Cardiac muscle cell (in vitro differentiated cells and primary cell): Measurements from ENCODE around the gene TMEM145. TPM values are rescaled to one million over a fixed set of nuclear protein-coding genes. Genes with fewer than 3 reads are reported as not detected.
A peak's percentile ranks its signal among the peaks of the same experiment; 100 is the strongest.

Source experiments
- DNase-seq, 2 donors: peaks; one replicate each; pipeline versions ENCODE4 v3.0.0 to v3.0.0-alpha.2; 2010 to 2017; ENCODE audit warnings: low read depth in 1 of 2, low spot score in 1 of 2
- H3K27ac ChIP-seq: fragments of 200-600 bp; sonication (generic); 2 replicates; pipeline ENCODE4 v1.5.1; 2016
- H3K27me3 ChIP-seq: fragments of 200-600 bp; sonication (generic); 2 replicates; pipeline ENCODE4 v1.6.0; 2016; ENCODE audit warnings: control low read depth
- H3K36me3 ChIP-seq: fragments of 200-600 bp; sonication (generic); 2 replicates; pipeline ENCODE4 v1.5.1; 2016; ENCODE audit warnings: control low read depth
- H3K4me1 ChIP-seq: fragments of 200-600 bp; sonication (generic); 2 replicates; pipeline ENCODE4 v1.8.1; 2017; ENCODE audit warnings: low read depth, mild to moderate bottlenecking, mixed run types
- H3K4me3 ChIP-seq: fragments of 200-600 bp; sonication (generic); 2 replicates; pipeline ENCODE4 v1.5.1; 2016; ENCODE audit warnings: mild to moderate bottlenecking
- H3K9me3 ChIP-seq: fragments of 200-600 bp; sonication (generic); 2 replicates; pipeline ENCODE4 v1.5.1; 2017; ENCODE audit warnings: low read depth, mild to moderate bottlenecking, control low read depth
- polyA plus RNA-seq: library from polyadenylated mRNA; unstranded; fragments of >200 nt; fragmentation: Nextera tagmentation; extraction: Ambion mirVana; gene quantifications from 2 replicates; pipeline ENCODE4 v1.2.1, GENCODE V29; 2016
- total RNA-seq: library from RNA; depleted of rRNA; stranded (reverse); fragments of >200 nt; gene quantifications from 2 replicates; pipeline ENCODE4 v1.2.3, GENCODE V29; 2016
- TF ChIP-seq, protein P1 (sequence below): IDR thresholded peaks from 2 replicates; pipeline ENCODE4 v1.5.1; 2012; ENCODE audit warnings: low read depth, mild to moderate bottlenecking, low read length

The TMEM145 gene
- total and polyA plus RNA-seq, 2 experiments from 2014 or later: 3.7 to 3.8 TPM

DNA sequence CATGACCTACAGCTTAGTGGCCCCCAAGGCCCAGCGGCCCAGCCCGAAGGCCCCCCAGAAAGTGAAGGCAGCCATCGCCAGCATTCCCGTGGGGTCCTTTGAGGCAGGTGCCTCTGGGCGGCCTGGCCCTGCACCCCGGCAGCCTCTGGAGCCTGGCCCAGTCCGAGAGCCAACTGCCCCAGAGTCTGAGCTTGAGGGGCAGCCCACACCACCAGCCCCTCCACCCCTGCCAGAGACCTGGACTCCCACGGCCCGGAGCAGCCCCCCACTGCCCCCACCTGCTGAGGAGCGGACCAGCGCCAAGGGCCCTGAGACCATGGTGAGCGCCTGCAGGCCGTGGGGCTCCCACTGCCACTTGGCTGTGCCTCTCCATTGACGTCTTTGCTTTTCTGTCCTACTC is 20.1 kb upstream of the TMEM145 start:
- TF ChIP-seq, protein P1, sequence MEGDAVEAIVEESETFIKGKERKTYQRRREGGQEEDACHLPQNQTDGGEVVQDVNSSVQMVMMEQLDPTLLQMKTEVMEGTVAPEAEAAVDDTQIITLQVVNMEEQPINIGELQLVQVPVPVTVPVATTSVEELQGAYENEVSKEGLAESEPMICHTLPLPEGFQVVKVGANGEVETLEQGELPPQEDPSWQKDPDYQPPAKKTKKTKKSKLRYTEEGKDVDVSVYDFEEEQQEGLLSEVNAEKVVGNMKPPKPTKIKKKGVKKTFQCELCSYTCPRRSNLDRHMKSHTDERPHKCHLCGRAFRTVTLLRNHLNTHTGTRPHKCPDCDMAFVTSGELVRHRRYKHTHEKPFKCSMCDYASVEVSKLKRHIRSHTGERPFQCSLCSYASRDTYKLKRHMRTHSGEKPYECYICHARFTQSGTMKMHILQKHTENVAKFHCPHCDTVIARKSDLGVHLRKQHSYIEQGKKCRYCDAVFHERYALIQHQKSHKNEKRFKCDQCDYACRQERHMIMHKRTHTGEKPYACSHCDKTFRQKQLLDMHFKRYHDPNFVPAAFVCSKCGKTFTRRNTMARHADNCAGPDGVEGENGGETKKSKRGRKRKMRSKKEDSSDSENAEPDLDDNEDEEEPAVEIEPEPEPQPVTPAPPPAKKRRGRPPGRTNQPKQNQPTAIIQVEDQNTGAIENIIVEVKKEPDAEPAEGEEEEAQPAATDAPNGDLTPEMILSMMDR: no peak
- no peak for DNase-seq
- Histone ChIP-seq H3K27ac (peak overlapping the region; percentile 17), H3K9me3 (no peaks in the 10 kb centered on the region), H3K36me3 (peaks cover 35% of the 10 kb centered on the region), H3K27me3 (no peaks in the 10 kb centered on the region), H3K4me1 (no peaks in the 10 kb centered on the region), H3K4me3 (no peak overlapping the region)

DNA sequence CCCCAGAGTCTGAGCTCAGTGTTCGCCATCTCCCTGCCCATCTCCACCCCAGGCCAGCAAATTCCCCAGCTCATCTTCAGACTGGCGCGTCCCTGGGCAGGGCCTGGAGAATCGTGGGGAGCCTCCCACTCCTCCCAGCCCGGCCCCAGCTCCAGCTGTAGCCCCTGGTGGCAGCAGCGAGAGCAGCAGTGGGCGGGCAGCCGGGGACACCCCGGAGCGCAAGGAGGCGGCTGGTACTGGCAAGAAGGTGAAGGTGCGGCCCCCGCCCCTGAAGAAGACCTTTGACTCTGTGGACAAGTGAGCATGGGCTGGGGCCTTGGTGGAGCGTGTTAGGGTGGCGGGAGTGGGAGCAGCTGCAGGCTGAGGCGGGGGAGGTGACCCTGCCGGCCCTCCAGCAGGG is 19.6 kb upstream of the TMEM145 start:
- no peaks in the 10 kb centered on the region for H3K4me1 ChIP-seq
- peaks cover 30% of the 10 kb centered on the region for H3K36me3 ChIP-seq
- TF ChIP-seq, protein P1: peak; percentile 8
- H3K27me3 ChIP-seq: no peaks in the 10 kb centered on the region
- DNase-seq: no peak
- H3K27ac ChIP-seq: peak overlapping the region; percentile 17
- H3K9me3 ChIP-seq: no peaks in the 10 kb centered on the region
- H3K4me3 ChIP-seq: no peak overlapping the region

DNA sequence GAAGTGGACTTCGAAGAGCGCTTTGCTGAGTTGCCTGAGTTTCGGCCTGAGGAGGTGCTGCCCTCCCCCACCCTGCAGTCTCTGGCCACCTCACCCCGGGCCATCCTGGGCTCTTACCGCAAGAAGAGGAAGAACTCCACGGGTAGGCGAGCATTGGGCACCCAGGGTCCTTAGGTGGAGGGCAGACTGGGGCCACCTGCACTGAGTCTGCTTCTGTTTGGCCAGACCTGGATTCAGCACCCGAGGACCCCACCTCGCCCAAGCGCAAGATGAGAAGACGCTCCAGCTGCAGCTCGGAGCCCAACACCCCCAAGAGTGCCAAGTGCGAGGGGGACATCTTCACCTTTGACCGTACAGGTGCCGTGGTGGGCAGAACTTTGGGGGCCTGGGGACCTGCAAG is 19.2 kb upstream of the TMEM145 start:
- no peak overlapping the region for H3K4me3 ChIP-seq
- no peaks in the 10 kb centered on the region for H3K4me1 ChIP-seq
- DNase-seq: no peak
- TF ChIP-seq, protein P1: no peak
- H3K27me3 ChIP-seq: no peaks in the 10 kb centered on the region
- no peaks in the 10 kb centered on the region for H3K9me3 ChIP-seq
- peaks cover 28% of the 10 kb centered on the region for H3K36me3 ChIP-seq
- H3K27ac ChIP-seq: peak overlapping the region; percentile 60

- Histone ChIP-seq H3K9me3 (no peaks in the 10 kb centered on the region), H3K27ac (peak overlapping the region; percentile 60), H3K36me3 (peaks cover 23% of the 10 kb centered on the region), H3K27me3 (no peaks in the 10 kb centered on the region), H3K4me3 (no peak overlapping the region), H3K4me1 (no peaks in the 10 kb centered on the region)
- TF ChIP-seq, protein P1: no peak
- DNase-seq: no peak
Measured at GRCh38 chr19:42294471-42295137, 18.5 kb upstream of the TMEM145 start.

DNA sequence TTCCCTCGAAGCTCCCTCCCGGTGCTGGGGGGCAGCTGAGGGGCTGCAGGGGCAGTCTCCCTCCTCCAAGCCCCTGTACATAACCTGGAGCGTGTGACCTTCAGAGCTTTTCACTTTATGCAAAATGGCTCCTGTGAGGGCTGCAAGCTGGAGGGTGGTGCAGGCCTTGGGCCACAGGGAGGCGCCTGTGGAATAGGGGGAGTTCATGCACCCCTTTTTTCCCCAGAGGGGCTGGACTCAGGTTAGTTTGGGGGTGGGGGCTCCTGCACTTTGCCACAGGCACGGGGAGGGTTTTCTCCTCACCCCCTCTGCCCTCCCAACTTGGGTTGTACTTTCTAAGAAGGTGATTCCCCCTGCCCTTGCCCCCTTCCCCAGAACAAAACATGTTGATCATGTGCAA is 17.8 kb upstream of the TMEM145 start:
- TF ChIP-seq, protein P1: no peak
- Histone ChIP-seq H3K36me3 (peaks cover 16% of the 10 kb centered on the region), H3K27me3 (no peaks in the 10 kb centered on the region), H3K9me3 (no peaks in the 10 kb centered on the region), H3K27ac (peak overlapping the region; percentile 60), H3K4me3 (no peak overlapping the region), H3K4me1 (no peaks in the 10 kb centered on the region)
- DNase-seq: no peak
